ENCODE measurements around the gene CDK6.

- TF ChIP-seq CTCF (IDR thresholded peaks at IDR 0.05) = peak; percentile 82 to 95 (median 94)
- TF ChIP-seq POLR2A (IDR thresholded peaks at IDR 0.05) = peak in 1 of 3 donors; percentile 17
Observed at GRCh38 chr7:92833024-92833765, 3.2 kb downstream of the CDK6 start.
